Measurements from ENCODE around the gene FKTN.

Gene FKTN

DNA sequence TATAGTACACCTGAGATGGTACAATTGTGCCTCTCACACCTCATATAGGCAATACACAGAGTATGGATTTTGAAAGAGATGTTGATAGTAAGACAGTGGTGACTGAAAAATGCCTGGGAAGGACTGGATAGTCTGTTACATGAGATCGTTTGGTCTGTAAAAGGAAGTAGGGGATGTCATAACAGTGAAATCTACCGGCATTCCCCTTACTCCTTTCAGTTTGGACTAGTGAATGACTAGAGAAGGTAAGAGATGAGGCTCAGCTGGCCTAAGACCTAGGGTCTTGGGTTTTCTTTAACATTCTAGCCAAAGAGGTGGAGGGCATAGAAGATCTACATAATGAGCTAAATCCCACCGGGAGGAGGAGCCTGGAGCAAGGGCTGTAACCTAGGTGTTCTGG is 112.4 kb downstream of the FKTN start:
- DNase-seq (no peak), ATAC-seq (ENCODE audit: insufficient read depth, low read depth) (no peak)
- Histone ChIP-seq H3K27ac (ENCODE audit: low read length) (no peak overlapping the region), H3K4me3 (ENCODE audit: low read depth in 1 of 2, low read length in 2 of 2) (no peak overlapping the region), H3K9ac (ENCODE audit: low read depth, low read length) (no peak overlapping the region), H3K79me2 (ENCODE audit: insufficient read depth, low read length) (no peaks in the 10 kb centered on the region), H3K9me3 (ENCODE audit: insufficient read depth, low read length, severe bottlenecking) (no peaks in the 10 kb centered on the region), H4K20me1 (ENCODE audit: insufficient read depth, low read length) (no peaks in the 10 kb centered on the region), H2AFZ (ENCODE audit: low read depth, low read length) (no peak overlapping the region), H3K36me3 (ENCODE audit: insufficient read depth, low read length) (no peaks in the 10 kb centered on the region), H3K27me3 (ENCODE audit: insufficient read depth, low read length, poor library complexity) (peaks cover 4% of the 10 kb centered on the region), H3K4me1 (ENCODE audit: insufficient read depth, low read length) (no peaks in the 10 kb centered on the region), H3K4me2 (ENCODE audit: insufficient read depth, low read length) (no peak overlapping the region)
- no peak for TF ChIP-seq EZH2 (IDR thresholded peaks at IDR 0.05; ENCODE audit: borderline replicate concordance, low read depth, low read length, severe bottlenecking)
- TF ChIP-seq, protein P1, sequence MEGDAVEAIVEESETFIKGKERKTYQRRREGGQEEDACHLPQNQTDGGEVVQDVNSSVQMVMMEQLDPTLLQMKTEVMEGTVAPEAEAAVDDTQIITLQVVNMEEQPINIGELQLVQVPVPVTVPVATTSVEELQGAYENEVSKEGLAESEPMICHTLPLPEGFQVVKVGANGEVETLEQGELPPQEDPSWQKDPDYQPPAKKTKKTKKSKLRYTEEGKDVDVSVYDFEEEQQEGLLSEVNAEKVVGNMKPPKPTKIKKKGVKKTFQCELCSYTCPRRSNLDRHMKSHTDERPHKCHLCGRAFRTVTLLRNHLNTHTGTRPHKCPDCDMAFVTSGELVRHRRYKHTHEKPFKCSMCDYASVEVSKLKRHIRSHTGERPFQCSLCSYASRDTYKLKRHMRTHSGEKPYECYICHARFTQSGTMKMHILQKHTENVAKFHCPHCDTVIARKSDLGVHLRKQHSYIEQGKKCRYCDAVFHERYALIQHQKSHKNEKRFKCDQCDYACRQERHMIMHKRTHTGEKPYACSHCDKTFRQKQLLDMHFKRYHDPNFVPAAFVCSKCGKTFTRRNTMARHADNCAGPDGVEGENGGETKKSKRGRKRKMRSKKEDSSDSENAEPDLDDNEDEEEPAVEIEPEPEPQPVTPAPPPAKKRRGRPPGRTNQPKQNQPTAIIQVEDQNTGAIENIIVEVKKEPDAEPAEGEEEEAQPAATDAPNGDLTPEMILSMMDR (IDR thresholded peaks at IDR 0.05; ENCODE audit: borderline replicate concordance, extremely low read depth, low read length, poor library complexity, severe bottlenecking) = no peak

DNA sequence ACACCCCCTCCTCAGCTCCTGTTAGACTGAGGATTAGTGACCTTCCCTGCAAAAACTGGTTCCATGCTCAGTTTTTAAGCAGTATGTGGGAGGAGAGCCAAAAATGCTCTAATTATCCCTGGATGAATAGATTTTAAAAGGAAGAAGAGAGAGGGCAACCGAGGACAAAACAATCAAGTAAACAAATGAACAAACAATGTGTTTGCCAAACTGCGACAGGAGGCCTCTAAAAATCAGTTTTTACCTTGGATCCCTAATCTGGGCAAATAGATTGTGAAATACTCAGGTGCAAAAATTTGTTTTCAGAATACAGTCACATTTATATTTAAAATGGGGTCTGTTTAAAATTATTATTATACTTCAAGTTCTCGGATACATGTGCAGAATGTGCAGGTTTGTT is 112.8 kb downstream of the FKTN start:
- H4K20me1 ChIP-seq (ENCODE audit: insufficient read depth, low read length) = no peaks in the 10 kb centered on the region
- H3K9ac ChIP-seq (ENCODE audit: low read depth, low read length) = no peak overlapping the region
- no peak overlapping the region for H2AFZ ChIP-seq (ENCODE audit: low read depth, low read length)
- no peaks in the 10 kb centered on the region for H3K4me1 ChIP-seq (ENCODE audit: insufficient read depth, low read length)
- DNase-seq (no peak), ATAC-seq (ENCODE audit: insufficient read depth, low read depth) (no peak)
- no peak overlapping the region for H3K4me2 ChIP-seq (ENCODE audit: insufficient read depth, low read length)
- H3K36me3 ChIP-seq (ENCODE audit: insufficient read depth, low read length) = no peaks in the 10 kb centered on the region
- no peak overlapping the region for H3K4me3 ChIP-seq (ENCODE audit: low read depth in 1 of 2, low read length in 2 of 2)
- peaks cover 4% of the 10 kb centered on the region for H3K27me3 ChIP-seq (ENCODE audit: insufficient read depth, low read length, poor library complexity)
- H3K27ac ChIP-seq (ENCODE audit: low read length) = no peak overlapping the region
- no peaks in the 10 kb centered on the region for H3K9me3 ChIP-seq (ENCODE audit: insufficient read depth, low read length, severe bottlenecking)
- no peaks in the 10 kb centered on the region for H3K79me2 ChIP-seq (ENCODE audit: insufficient read depth, low read length)
- TF ChIP-seq EZH2 (IDR thresholded peaks at IDR 0.05; ENCODE audit: borderline replicate concordance, low read depth, low read length, severe bottlenecking) = no peak
- TF ChIP-seq, protein P1 (IDR thresholded peaks at IDR 0.05; ENCODE audit: borderline replicate concordance, extremely low read depth, low read length, poor library complexity, severe bottlenecking) = no peak

DNA sequence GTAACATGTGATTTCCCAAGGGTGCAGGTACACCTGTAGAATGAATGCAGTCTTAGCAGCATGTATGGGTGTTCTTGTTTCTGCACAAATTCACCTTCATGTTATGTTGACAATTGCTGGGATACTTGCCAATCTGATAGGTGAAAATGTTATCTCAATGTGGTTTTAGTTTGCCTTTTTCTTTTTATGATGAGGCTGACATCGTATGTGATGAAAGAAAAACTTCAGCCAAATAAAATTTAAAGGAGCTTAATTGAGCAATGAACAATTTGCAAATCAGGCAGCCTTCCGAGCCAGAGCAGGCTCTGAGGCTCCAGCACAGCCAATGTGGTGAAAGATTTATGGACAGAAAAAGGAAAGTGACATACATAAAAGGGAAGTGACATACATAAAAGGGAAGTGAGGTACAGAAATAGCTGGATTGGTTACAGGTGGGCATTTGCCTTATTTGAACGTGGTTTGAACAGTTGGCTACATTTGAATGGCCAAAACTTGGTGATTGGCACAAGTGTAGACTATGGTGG is 114.8 kb downstream of the FKTN start:
- Histone ChIP-seq H3K36me3 (ENCODE audit: insufficient read depth, low read length) (no peaks in the 10 kb centered on the region), H3K4me2 (ENCODE audit: insufficient read depth, low read length) (no peak overlapping the region), H3K9me3 (ENCODE audit: insufficient read depth, low read length, severe bottlenecking) (no peaks in the 10 kb centered on the region), H3K9ac (ENCODE audit: low read depth, low read length) (no peak overlapping the region), H3K27ac (ENCODE audit: low read length) (no peak overlapping the region), H4K20me1 (ENCODE audit: insufficient read depth, low read length) (no peaks in the 10 kb centered on the region), H3K79me2 (ENCODE audit: insufficient read depth, low read length) (no peaks in the 10 kb centered on the region), H3K4me1 (ENCODE audit: insufficient read depth, low read length) (no peaks in the 10 kb centered on the region), H3K27me3 (ENCODE audit: insufficient read depth, low read length, poor library complexity) (peaks cover 4% of the 10 kb centered on the region), H2AFZ (ENCODE audit: low read depth, low read length) (no peak overlapping the region), H3K4me3 (ENCODE audit: low read depth in 1 of 2, low read length in 2 of 2) (no peak overlapping the region)
- TF ChIP-seq, protein P1 (IDR thresholded peaks at IDR 0.05; ENCODE audit: borderline replicate concordance, extremely low read depth, low read length, poor library complexity, severe bottlenecking) = no peak
- TF ChIP-seq EZH2 (IDR thresholded peaks at IDR 0.05; ENCODE audit: borderline replicate concordance, low read depth, low read length, severe bottlenecking) = no peak
- DNase-seq = no peak
- no peak for ATAC-seq (ENCODE audit: insufficient read depth, low read depth)

All from DND-41 (cell line).